Thymus (tissue), 14 donors: Measurements from ENCODE around the gene ELF2. TPM values are rescaled to one million over a fixed set of nuclear protein-coding genes. Genes with fewer than 3 reads are reported as not detected.
"Not testable (repeated sequence)": the region's sequence is repeated elsewhere in the genome, so short reads cannot be mapped to it uniquely, and the experiment has no call there.

Experiments
- DNase-seq, 9 donors: peaks; one replicate each; pipeline ENCODE4 v3.0.0-alpha.2; 2013; ENCODE audit warnings: low spot score in 9 of 9, low read depth in 6 of 9, missing footprints in 1 of 9
- H3K27ac ChIP-seq, 2 donors: one replicate each; pipeline ENCODE4 v1.5.1; 2013; ENCODE audit warnings: control low read depth in 1 of 2, low read depth in 1 of 2, low read length in 1 of 2, mild to moderate bottlenecking in 1 of 2, moderate library complexity in 1 of 2
- H3K27me3 ChIP-seq, 2 donors: one replicate each; pipeline ENCODE4 v1.5.1; 2013; ENCODE audit warnings: low read length in 1 of 2; ENCODE audit not compliant: control insufficient read depth in 2 of 2, insufficient read depth in 1 of 2
- H3K36me3 ChIP-seq, 2 donors: one replicate each; pipeline ENCODE4 v1.5.1; 2013; ENCODE audit warnings: low read length in 1 of 2, mild to moderate bottlenecking in 1 of 2, moderate library complexity in 1 of 2; ENCODE audit not compliant: control insufficient read depth in 2 of 2, insufficient read depth in 2 of 2
- H3K4me1 ChIP-seq, 2 donors: one replicate each; pipeline ENCODE4 v1.5.1; 2013; ENCODE audit warnings: low read length in 2 of 2; ENCODE audit not compliant: control insufficient read depth in 2 of 2, insufficient read depth in 2 of 2
- H3K4me3 ChIP-seq, 2 donors: one replicate each; pipeline ENCODE4 v1.5.1; 2013; ENCODE audit warnings: low read length in 2 of 2, control low read depth in 1 of 2, mild to moderate bottlenecking in 1 of 2
- H3K9me3 ChIP-seq, 2 donors: one replicate each; pipeline ENCODE4 v1.5.1; 2013; ENCODE audit warnings: low read length in 1 of 2, mild to moderate bottlenecking in 1 of 2; ENCODE audit not compliant: control insufficient read depth in 2 of 2, insufficient read depth in 1 of 2
- WGBS: extraction: QIAGEN DNeasy Blood & Tissue Kit; methylation state at CpG from one replicate; pipeline ENCODE4 v1.1.7; 2013; 5-methylcytosine and 5-hydroxymethylcytosine counted together
- long read RNA-seq, 10 donors: transcript quantifications; one replicate each; lab custom pipeline, GENCODE V29; 2026
- polyA plus RNA-seq: library from polyadenylated mRNA; stranded (reverse); fragments of 200-250 nt; gene quantifications from one replicate; pipeline ENCODE4 v1.2.3, GENCODE V29; 2013
- total RNA-seq: library from RNA; stranded (reverse); fragments of 120-200 nt; gene quantifications from one replicate; pipeline ENCODE4 v1.2.4, GENCODE V29; 2013
- donor health status: healthy.

Gene ELF2
- total RNA-seq (50.8 TPM), polyA plus RNA-seq (32.6 TPM)
- long read RNA-seq, donor 1, partial matches to known transcripts, result 0 of 2 reads
- long read RNA-seq, donor 1, other reads (novel, unspliced or antisense), result 0 of 2 reads
- long read RNA-seq, donor 2, result 0 reads
- long read RNA-seq, donor 3, partial matches to known transcripts, result 0 of 12 reads
- long read RNA-seq, donor 3, other reads (novel, unspliced or antisense), result 0 of 12 reads
- long read RNA-seq, donor 4, partial matches to known transcripts, result 11 of 15 reads
- long read RNA-seq, donor 4, other reads (novel, unspliced or antisense), result 0 of 15 reads
- long read RNA-seq, donor 5, full-length matches to known transcripts, result 15 of 37 reads
- long read RNA-seq, donor 5, partial matches to known transcripts, result 22 of 37 reads
- long read RNA-seq, donor 5, other reads (novel, unspliced or antisense), result 0 of 37 reads
- long read RNA-seq, donor 6, transcript ELF2-207 (7 exons, 1,965 nt), result major isoform, 6 of 19 reads
- long read RNA-seq, donor 6, partial matches to known transcripts, result 8 of 19 reads
- long read RNA-seq, donor 6, other reads (novel, unspliced or antisense), result 0 of 19 reads
- long read RNA-seq, donor 7, transcript ELF2-201 (7 exons, 3,036 nt), result major isoform, 5 of 13 reads
- long read RNA-seq, donor 7, partial matches to known transcripts, result 0 of 13 reads
- long read RNA-seq, donor 7, other reads (novel, unspliced or antisense), result 0 of 13 reads
- long read RNA-seq, donor 8, partial matches to known transcripts, result 0 of 2 reads
- long read RNA-seq, donor 8, other reads (novel, unspliced or antisense), result 0 of 2 reads
- long read RNA-seq, donor 9, transcript ELF2-201 (7 exons, 3,036 nt), result major isoform, 5 of 10 reads
- long read RNA-seq, donor 9, partial matches to known transcripts, result 0 of 10 reads
- long read RNA-seq, donor 9, other reads (novel, unspliced or antisense), result 0 of 10 reads
- long read RNA-seq, donor 10, full-length matches to known transcripts, result 9 of 9 reads
- long read RNA-seq, donor 10, partial matches to known transcripts, result 0 of 9 reads
- long read RNA-seq, donor 10, other reads (novel, unspliced or antisense), result 0 of 9 reads

DNA sequence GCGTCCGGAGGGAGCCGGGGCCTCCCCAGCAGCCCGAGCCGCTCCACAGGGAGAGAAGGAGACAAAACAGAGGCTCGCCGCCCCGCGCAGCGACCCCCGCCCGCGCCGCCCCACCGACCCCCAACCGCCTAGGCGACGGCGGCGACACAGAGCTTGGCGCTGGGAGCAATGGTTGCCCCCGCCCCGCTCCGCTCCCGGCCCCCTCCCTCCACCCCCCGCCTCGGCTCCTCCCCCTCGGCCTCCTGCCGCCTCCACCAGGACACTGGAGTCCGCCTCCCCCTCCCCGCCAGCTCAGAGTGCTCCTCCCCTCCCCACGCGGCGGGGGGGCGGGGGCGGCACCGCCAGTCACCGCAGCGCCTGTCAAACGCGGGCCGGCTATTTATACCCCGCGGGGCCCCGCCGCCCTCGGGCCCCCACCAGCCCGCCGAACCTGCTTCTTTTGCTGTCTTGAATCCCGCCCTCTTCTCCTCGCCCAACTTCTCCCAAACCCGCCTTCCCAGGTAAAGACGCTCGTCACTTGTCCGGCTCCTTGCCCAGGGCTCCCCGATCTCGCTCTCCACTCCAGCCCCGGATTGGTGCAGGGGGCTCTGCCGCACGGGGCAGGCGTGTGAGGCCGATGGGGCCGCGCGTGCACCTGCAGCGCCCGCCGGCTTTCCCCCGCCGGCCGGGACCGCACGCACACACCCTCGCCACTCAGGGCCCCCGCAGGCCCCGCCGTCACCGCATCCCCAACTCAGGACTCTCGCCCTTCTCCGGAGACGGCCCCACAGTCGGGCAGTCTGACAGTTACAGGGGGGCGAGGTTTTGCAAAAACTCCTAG is at the start of gene ELF2:
Gene ELF2, minus strand, starts transcription at position 170 of the 820 bp plus-strand sequence. CDS start 39,517 bp downstream, outside the sequence.
- Histone ChIP-seq H3K27ac (peak within 1 kb of the TSS; percentile 95 to 98), H3K27me3 (peaks cover 0 to 11% of the 10 kb centered on the region in 2 donors), H3K9me3 (no peaks in the 10 kb centered on the region), H3K4me3 (peak within 1 kb of the TSS; percentile 80 to 94), H3K36me3 (no peaks in the 10 kb centered on the region), H3K4me1 (peaks cover 7 to 13% of the 10 kb centered on the region in 2 donors)
- peak in 7 of 9 donors; percentile 57 to 90 (median 79) for DNase-seq
- WGBS, result under 1% methylated on average over 82 of the region's 83 CpGs

DNA sequence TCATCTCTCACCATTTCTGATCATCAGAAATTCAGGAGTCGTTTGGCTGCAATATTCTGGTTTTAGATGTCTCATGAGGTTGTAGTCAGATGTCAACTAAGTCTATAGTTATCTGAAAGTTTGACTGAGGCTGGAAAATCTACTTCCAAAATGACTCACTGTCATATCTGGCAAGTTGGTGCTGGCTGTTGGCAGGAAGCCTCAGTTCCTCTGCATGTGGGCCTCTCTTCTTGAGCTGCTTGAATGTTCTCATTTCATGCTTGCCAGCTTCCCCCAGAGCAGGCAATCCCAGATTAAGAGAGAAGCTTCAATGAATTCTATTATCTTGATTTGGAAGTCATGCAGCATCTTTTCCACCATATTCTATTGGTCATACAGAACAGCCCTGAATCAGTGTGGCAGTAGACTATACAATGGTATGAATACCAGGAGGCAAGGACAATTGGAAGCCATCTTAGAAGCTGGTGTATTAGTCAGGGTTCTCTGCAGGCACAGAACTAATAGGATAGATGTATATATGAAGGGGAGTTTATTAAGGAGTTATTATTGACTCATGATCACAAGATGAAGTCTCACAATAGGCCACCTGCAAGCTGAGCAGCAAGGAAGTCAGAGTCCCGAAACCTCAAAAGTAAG is 46.8 kb upstream of the ELF2 start:
- H3K9me3 ChIP-seq, result no peaks in the 10 kb centered on the region
- no peak overlapping the region for H3K4me3 ChIP-seq
- H3K27me3 ChIP-seq, result no peaks in the 10 kb centered on the region
- WGBS, result 97% methylated on average over 2 of the region's 2 CpGs
- DNase-seq, result no peak
- no peaks in the 10 kb centered on the region for H3K4me1 ChIP-seq
- H3K27ac ChIP-seq, result no peak overlapping the region
- H3K36me3 ChIP-seq, result no peaks in the 10 kb centered on the region

DNA sequence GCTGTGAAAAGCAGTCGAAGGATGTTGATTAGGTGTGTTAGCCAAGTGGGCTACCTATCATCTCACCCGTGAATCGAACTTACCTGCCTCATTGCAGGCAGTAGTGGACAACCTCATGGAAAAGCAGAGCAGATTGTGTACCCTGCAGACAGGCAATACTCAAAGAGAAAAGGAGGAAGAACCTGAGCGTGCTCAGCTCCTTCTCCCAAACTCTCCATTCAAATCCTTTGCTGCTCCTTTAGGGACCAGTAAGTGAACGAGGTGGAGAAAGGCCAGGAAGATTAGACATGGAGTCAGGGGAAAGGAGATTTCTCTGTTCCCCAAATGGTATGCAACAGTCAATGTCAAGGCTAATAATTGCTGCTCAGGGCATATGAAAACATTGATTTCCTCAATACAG is 45.2 kb upstream of the ELF2 start:
- no peaks in the 10 kb centered on the region for H3K36me3 ChIP-seq
- WGBS, result 98% methylated on average over 5 of the region's 5 CpGs
- H3K9me3 ChIP-seq, result no peaks in the 10 kb centered on the region
- no peak overlapping the region for H3K27ac ChIP-seq
- no peaks in the 10 kb centered on the region for H3K27me3 ChIP-seq
- no peak for DNase-seq
- H3K4me1 ChIP-seq, result no peaks in the 10 kb centered on the region
- no peak overlapping the region for H3K4me3 ChIP-seq

DNA sequence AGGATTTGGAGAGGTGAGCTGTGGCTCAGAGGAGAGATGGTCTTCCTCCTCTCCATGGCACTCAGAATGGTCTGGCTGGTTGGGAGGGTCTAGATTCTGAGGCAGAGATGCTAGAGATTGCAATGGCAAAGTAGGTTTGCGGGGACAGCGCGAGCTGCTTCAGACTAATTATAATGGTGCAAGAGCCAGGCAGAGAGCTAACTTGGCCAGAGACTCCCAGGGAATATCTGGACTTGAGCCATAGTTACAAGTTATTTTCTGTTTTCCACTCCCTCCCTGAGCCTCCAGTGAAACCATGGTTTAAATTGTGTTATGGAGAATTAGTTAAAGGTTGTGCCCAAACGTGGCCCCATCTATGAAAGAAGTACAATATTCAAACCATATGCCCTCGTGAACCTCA is 44.7 kb upstream of the ELF2 start:
- Histone ChIP-seq H3K27ac (no peak overlapping the region), H3K9me3 (no peaks in the 10 kb centered on the region), H3K4me3 (no peak overlapping the region), H3K4me1 (no peaks in the 10 kb centered on the region), H3K27me3 (no peaks in the 10 kb centered on the region), H3K36me3 (no peaks in the 10 kb centered on the region)
- 98% methylated on average over 5 of the region's 5 CpGs for WGBS
- DNase-seq, result no peak

DNA sequence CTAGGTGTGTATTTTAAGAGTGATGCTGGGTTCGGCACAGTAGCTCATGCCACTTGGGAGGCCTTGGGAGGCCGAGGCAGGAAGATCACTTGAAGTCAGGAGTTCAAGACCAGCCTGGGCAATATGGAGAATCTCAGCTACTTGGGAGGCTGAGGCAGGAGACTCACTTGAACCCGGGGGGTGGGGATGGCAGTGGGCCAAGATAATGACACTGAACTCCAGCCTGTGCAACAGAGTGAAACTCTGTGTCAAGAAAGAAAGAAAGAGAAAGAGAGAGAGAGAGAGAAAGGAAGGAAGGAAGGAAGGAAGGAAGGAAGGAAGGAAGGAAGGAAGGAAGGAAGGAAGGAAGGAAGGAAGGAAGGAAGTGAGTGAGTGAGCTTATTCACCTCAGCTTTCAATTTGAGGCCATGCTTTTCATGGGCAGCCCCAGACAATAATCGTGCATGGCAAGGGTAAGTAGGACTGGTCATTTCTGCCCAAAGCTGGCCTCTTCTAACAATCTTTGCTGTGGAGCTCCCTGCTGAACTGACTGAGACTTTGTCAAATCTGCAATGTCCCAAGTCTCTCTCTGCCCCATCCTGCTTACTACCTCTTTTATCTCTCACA is 42.5 kb upstream of the ELF2 start:
- Histone ChIP-seq H3K27ac (no peak overlapping the region), H3K9me3 (no peaks in the 10 kb centered on the region), H3K4me1 (no peaks in the 10 kb centered on the region), H3K4me3 (no peak overlapping the region), H3K36me3 (no peaks in the 10 kb centered on the region), H3K27me3 (no peaks in the 10 kb centered on the region)
- DNase-seq, result no peak
- WGBS, result 94% methylated on average over 4 of the region's 4 CpGs

DNA sequence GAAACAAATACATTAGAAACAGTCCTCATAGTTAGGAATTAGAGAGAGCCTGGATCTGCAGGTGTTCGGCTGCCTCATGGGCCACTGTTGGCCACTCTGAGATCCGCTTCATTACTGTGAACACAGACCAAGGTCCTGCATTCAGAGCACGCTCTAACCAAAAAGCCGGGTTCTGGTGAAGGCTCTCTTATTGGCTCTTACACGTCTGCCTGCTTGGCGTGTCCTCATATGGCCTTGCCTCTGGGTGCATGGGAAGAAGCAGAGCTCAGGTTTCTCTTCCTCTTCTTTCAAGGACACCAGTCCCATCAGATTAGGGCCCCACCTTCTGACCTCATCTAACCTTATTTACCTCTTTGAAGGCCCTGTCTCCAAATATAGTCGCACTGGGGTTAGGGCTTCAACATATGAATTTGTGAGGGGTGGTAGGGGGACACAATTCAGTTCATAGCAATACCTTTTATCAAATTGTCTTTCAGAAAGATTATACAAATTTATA is 37.1 kb upstream of the ELF2 start:
- Histone ChIP-seq H3K4me1 (peaks cover 1 to 2% of the 10 kb centered on the region in 2 donors), H3K9me3 (no peaks in the 10 kb centered on the region), H3K27me3 (no peaks in the 10 kb centered on the region), H3K36me3 (no peaks in the 10 kb centered on the region), H3K27ac (no peak overlapping the region), H3K4me3 (no peak overlapping the region)
- WGBS, result 72% methylated on average over 7 of the region's 7 CpGs
- no peak for DNase-seq

DNA sequence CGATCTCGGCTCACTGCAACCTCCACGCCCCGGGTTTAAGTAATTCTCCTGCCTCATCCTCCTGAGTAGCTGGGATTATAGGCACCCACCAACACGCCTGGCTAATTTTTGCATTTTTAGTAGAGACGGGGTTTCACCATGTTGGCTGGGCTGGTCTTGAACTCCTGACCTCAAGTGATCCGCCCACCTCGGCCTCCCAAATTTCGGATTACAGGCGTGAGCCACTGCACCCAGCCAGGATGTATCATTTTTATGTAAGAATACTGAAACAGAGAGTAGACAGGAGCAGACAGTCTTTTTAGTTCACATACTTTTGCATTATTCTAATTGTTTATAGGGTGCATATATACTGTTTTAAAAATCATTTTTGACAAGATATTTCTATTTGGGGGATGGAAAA is 36.6 kb upstream of the ELF2 start:
- H3K27ac ChIP-seq, H3K27me3 ChIP-seq, H3K4me1 ChIP-seq, H3K9me3 ChIP-seq, DNase-seq, H3K4me3 ChIP-seq, H3K36me3 ChIP-seq: not testable (repeated sequence)
- 98% methylated on average over 10 of the region's 10 CpGs for WGBS

DNA sequence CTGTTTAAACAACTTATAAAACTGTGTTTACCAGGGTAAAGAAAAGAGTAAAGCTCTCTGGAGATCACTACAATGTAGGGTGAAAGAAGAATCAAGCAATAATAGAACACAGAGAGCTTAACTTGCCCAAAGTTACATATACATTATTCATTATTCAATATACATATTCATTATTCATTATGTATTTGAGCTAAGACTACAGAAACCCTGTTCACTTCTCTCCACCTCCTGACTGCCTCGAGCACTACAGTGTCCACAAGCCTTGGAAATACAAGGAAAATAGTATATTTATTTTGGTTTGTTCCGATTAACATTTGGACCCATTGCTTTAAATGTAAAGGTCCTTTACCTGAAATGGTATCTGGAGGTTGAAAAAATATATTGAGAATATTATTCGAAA is 35.9 kb upstream of the ELF2 start:
- Histone ChIP-seq H3K27ac (no peak overlapping the region), H3K4me3 (no peak overlapping the region), H3K4me1 (peaks cover 4 to 10% of the 10 kb centered on the region in 2 donors), H3K9me3 (no peaks in the 10 kb centered on the region), H3K36me3 (no peaks in the 10 kb centered on the region), H3K27me3 (no peaks in the 10 kb centered on the region)
- no peak for DNase-seq
- WGBS, result 98% methylated on average over 3 of the region's 3 CpGs
